Hippocampal formation (tissue), 2 donors: ENCODE measurements around the gene GNAZ.

Experiments
- DNase-seq, 2 donors: peaks; one replicate each; lab custom pipeline; 2025; lab: John Stamatoyannopoulos, UW

GNAZ gene

GRCh38 chr22:23119494-23120414 is 49.4 kb downstream of the GNAZ start:
- no peak for DNase-seq

DNA sequence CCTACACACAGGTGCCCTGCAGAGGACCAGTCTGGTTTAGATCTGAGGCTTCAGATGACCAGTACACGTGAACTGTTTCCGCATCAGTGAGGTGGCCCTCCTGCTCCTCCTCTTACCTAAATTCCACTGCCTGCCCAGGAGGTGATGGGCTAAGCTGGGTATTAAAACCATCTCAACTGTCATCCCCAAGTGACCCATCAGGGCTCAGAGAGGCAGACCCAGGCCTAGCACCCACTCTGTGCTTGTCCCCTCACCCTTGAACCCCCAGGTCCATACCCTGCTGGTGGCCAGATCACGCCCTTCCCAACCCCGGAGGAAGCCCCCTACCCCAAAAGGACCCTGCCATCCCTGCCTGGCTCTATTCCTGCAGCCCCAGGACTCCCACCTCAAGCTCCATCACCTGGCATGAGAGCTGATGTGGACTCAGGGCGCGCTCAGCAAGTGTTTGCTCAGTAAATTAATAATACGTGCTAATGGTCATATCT is 50.1 kb downstream of the GNAZ start:
- DNase-seq: no peak

DNA sequence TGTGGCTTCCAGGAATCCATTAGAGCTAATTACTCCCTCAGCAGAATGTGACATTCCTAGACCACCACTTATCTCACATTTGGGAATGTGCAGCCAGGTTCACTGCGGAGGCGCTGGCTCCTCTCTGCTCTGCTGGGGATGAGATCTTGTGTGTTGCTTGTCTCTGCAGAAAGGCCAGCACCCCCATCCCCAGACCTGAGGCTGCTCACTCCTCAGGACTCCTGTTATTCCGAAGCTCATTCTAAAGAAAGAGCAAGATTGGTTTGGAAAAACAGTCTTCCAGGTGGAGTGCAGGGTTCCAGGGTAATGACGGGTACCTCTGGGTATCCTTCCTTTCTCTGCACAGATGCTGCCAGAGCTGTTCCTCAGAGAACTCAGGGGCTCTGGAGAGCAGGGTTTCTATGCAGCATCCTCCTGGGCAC is 50.7 kb downstream of the GNAZ start:
- no peak for DNase-seq

GRCh38 chr22:23121424-23121823 is 51.1 kb downstream of the GNAZ start:
- no peak for DNase-seq

GRCh38 chr22:23122216-23122957 is 52.1 kb downstream of the GNAZ start:
- peak in 1 of 2 donors; percentile 50 for DNase-seq

- DNase-seq: no peak
Measured at GRCh38 chr22:23122992-23123803, 52.9 kb downstream of the GNAZ start.

DNA sequence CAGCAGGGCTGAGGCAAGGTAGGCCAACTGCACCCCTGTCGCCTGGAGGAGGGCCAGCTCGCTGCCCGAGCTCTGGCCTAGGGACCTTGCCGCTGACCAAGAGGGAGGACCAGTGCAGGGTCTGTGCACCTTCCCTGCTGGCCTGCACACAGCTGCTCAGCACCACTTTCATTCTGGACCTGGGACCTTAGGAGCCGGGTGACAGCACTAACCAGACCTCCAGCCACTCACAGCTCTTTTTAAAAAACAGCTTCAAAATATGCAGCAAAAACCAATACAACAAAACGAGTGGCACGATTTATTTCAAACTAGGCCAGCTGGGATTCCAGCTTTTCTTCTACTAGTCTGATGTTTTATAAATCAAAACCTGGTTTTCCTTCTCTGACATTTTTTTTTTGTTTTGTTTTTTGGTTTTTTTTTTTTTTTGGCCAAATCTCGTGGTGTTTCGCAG is 53.5 kb downstream of the GNAZ start:
- DNase-seq: no peak

GRCh38 chr22:23124611-23125511 is 54.5 kb downstream of the GNAZ start:
- no peak for DNase-seq

GRCh38 chr22:23125512-23126103 is 55.3 kb downstream of the GNAZ start:
- no peak for DNase-seq

GRCh38 chr22:23126165-23127054 is 56.1 kb downstream of the GNAZ start:
- no peak for DNase-seq

GRCh38 chr22:23127055-23127756 is 56.9 kb downstream of the GNAZ start:
- no peak for DNase-seq

DNA sequence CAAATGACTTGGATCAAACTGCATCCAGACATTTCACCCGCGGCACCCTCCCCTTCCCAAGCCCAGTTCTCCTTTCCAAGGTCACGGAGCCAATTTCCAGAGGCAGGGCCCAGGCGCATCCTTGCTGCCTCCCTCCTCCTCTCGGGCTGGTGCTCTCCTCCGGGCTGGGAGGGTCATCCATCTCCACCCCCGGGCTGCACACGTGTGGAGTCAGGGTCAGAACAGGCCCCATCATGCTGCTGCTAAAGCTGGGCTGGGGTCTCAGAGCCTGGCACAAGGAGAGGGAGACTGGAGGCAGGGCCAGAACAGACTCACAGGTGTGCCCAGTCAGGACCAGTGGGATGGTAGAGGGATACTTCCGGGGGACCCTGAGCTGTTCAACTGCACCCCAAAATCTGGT is 57.5 kb downstream of the GNAZ start:
- no peak for DNase-seq

GRCh38 chr22:23128269-23129108 is 58.2 kb downstream of the GNAZ start:
- DNase-seq: peak; percentile 77 to 87

GRCh38 chr22:23129149-23129548 is 58.8 kb downstream of the GNAZ start:
- no peak for DNase-seq

GRCh38 chr22:23130697-23131096 is 60.4 kb downstream of the GNAZ start:
- DNase-seq: no peak

DNA sequence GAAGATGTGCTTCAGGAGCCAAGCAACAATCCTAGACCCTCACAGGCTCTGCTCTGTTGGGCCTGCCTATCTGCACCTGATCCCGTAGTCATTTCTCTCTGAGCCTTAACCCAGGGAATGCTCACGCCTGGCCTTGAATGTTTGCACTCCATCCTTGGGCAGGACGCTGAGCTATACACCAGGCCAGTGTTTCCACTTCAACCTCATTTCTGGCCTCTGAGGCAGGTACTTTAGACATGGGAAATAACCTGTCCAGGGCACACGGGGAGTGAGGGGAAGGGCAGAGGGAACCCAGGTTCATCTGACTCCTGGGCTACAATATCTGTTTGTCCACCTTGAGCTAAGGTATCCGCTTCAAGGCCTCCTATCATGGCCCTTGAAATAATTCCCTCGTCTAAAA is 61.6 kb downstream of the GNAZ start:
- no peak for DNase-seq

DNA sequence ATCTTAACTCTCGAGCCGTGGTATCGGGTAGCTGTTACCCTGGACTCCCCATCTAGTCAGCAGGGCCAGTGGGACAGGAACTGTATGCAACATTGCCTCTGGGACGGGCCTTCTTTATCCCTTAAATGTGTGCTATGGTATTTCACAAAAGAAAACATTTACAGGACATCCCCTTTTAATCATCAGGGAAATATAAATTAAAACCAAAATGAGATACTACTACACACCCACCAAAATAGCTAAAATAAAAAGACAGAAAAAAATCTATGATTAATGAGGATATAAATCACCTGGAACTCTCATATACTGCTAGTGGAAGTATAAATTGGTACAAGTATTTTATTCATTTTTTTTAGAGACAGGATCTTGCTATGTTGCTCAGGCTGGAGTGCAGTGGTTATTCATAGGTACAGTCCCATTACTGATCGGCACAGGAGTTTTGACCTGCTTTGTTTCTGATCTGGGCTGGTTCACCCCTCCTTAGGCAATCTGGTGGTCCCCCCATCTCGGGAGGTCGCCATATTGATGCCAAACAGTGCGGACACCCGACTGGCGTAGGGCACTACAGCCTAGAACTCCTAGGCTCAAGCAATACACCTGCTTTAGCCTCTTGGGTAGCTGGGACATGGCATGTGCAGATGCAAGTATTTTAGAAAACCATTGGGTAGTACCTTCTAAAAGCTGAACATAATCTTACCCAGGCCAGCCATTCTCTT is 62.2 kb downstream of the GNAZ start:
- DNase-seq: no peak
